ENCODE measurements around the gene BLOC1S5. TPM values are rescaled to one million over a fixed set of nuclear protein-coding genes. Genes with fewer than 3 reads are reported as not detected.

The BLOC1S5 gene
- total and polyA plus RNA-seq, 11 donors, result 4.3 to 15.2 (median 8.8) TPM

DNA sequence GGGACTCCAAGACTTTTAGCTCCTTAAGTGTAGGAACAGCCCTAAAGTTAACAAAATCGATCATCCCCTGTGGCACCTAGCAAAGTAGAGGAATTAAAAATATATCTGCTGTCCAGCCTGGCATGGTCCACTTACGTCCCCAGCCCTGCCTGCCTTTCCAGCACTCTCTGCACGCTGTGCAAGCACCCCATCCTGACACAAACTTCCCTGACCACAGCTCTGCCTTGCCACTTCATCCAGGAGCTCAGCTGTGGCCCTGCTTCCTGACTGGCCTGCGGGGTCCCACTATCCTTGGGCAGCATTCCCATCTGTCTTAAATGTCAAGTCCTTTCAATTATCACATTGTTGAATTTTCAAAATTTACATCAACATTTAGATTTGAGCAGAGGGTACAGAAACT lies 39.0 kb downstream of the BLOC1S5 start:
- no peak for DNase-seq
- H3K27ac ChIP-seq, result no peak overlapping the region
- WGBS, 4 donors, result 78 to 92% (median 88%) methylated on average over 4 of the region's 4 CpGs
- no peak overlapping the region for H3K4me3 ChIP-seq
- ATAC-seq, result no peak
- peaks cover 0 to 33% (median 22%) of the 10 kb centered on the region in 12 donors for H3K4me1 ChIP-seq
- no peak for TF ChIP-seq POLR2A (IDR thresholded peaks at IDR 0.05)
- TF ChIP-seq, protein P1, sequence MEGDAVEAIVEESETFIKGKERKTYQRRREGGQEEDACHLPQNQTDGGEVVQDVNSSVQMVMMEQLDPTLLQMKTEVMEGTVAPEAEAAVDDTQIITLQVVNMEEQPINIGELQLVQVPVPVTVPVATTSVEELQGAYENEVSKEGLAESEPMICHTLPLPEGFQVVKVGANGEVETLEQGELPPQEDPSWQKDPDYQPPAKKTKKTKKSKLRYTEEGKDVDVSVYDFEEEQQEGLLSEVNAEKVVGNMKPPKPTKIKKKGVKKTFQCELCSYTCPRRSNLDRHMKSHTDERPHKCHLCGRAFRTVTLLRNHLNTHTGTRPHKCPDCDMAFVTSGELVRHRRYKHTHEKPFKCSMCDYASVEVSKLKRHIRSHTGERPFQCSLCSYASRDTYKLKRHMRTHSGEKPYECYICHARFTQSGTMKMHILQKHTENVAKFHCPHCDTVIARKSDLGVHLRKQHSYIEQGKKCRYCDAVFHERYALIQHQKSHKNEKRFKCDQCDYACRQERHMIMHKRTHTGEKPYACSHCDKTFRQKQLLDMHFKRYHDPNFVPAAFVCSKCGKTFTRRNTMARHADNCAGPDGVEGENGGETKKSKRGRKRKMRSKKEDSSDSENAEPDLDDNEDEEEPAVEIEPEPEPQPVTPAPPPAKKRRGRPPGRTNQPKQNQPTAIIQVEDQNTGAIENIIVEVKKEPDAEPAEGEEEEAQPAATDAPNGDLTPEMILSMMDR (IDR thresholded peaks at IDR 0.05), result no peak
- intact Hi-C loops (cut with DNase I), result loop anchor here in 1 of 10 donors (5.0 kb wide), 1 partner anchor 37 kb away; the partner anchor contains the start of gene BLOC1S5
- peaks cover 0 to 9% (median 0%) of the 10 kb centered on the region in 9 donors for H3K36me3 ChIP-seq
- H3K9me3 ChIP-seq, result no peaks in the 10 kb centered on the region
- H3K27me3 ChIP-seq, result no peaks in the 10 kb centered on the region

DNA sequence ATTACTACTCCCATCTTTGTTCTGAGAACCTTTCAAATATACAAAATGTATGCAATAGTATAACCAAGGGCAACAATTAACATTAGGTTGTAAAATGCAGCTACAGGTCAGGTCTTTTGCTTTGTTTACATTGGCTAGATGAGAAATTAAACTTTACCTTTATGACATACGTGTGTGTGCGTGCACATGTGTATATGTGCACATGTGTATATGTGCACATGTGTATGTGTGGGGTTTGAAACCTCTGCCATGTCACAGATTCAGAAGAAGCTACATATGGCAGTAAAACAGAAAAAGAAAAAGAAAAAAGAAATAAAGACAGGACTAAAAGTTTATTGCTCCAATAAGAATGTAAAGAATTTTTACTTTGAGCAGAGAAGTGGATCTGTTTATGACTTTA lies 40.6 kb downstream of the BLOC1S5 start:
- no peaks in the 10 kb centered on the region for H3K27me3 ChIP-seq
- H3K27ac ChIP-seq, result no peak overlapping the region
- no peak overlapping the region for H3K4me3 ChIP-seq
- peaks cover 0 to 9% (median 0%) of the 10 kb centered on the region in 9 donors for H3K36me3 ChIP-seq
- no peak for ATAC-seq
- TF ChIP-seq, protein P1 (IDR thresholded peaks at IDR 0.05), result no peak
- TF ChIP-seq POLR2A (IDR thresholded peaks at IDR 0.05), result no peak
- no peaks in the 10 kb centered on the region for H3K9me3 ChIP-seq
- intact Hi-C loops (cut with DNase I), result no loop called here
- DNase-seq, result no peak
- WGBS, 4 donors, result 95 to 98% (median 97%) methylated on average over 2 of the region's 2 CpGs
- H3K4me1 ChIP-seq, result peaks cover 0 to 19% (median 10%) of the 10 kb centered on the region in 12 donors

DNA sequence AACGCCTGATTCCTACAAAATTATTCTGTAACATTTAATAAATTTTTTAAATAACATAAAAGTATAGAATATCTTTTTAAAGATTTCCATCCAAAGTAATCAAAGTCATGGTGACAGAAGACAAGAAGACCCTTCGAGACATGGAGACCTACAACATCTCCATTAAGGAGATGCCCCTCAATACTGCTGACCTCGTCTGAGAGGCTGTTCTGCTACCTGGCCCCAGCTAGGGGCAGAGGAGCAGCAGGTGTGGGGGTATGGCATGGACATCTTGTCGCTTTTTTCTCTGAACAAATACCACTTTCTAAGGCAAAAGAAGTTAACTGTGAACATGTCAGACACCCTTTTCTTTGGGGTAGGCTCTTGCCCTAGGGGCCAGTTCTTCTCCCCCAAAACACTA lies 44.1 kb downstream of the BLOC1S5 start:
- 91 to 95% (median 94%) methylated on average over 4 of the region's 4 CpGs for WGBS, 4 donors
- ATAC-seq, result no peak

DNA sequence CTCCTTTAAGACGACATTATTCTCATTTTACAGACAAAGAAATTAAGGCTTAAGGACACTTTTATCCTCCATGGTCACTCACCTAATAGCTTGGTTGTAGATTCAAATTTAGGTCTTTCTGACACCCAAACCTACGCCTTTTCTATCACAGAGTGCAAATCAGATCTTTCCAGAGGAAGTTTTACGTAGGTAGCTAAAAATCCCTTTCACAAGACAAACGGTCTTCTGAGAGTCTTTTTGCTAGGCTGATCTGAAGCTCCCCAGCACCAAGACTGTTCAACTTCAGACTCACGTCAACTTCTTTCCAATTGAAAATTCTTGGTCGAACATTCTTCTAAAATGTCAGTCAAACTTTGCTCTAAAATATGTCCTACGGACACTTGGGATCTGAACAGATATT lies 46.5 kb downstream of the BLOC1S5 start:
- no peak for ATAC-seq

More for the DNA sequence above, 44.1 kb downstream of the BLOC1S5 start:
- Histone ChIP-seq H3K4me1 (peaks cover 0 to 10% (median 0%) of the 10 kb centered on the region in 12 donors), H3K27ac (no peak overlapping the region), H3K4me3 (no peak overlapping the region), H3K9me3 (no peaks in the 10 kb centered on the region), H3K36me3 (peaks cover 0 to 14% (median 4%) of the 10 kb centered on the region in 9 donors), H3K27me3 (no peaks in the 10 kb centered on the region)
- intact Hi-C loops (cut with DNase I), result no loop called here
- TF ChIP-seq, protein P1 (IDR thresholded peaks at IDR 0.05), result no peak
- DNase-seq, result no peak

More for the DNA sequence above, 46.5 kb downstream of the BLOC1S5 start:
- Histone ChIP-seq H3K27me3 (no peaks in the 10 kb centered on the region), H3K36me3 (peaks cover 0 to 28% (median 20%) of the 10 kb centered on the region in 9 donors), H3K9me3 (no peaks in the 10 kb centered on the region), H3K4me3 (peak overlapping the region in 1 of 12 donors; percentile 44), H3K27ac (peak overlapping the region in 3 of 12 donors; percentile 6 to 20 (median 6)), H3K4me1 (peaks cover 0 to 10% (median 0%) of the 10 kb centered on the region in 12 donors)
- no peak for DNase-seq
- whole genome bisulfite sequencing, 4 donors, result 63 to 88% (median 87%) methylated on average over 7 of the region's 7 CpGs
- intact Hi-C loops (cut with DNase I), result loop anchor here in 1 of 10 donors (5.0 kb wide), 1 partner anchor 40 kb away; no protein-coding TSS in a partner anchor
- TF ChIP-seq POLR2A (IDR thresholded peaks at IDR 0.05), result no peak
- TF ChIP-seq, protein P1 (IDR thresholded peaks at IDR 0.05), result no peak

All from heart left ventricle (tissue), 16 donors.